Measurements from ENCODE around the gene DPP4.

DPP4 gene

GRCh38 chr2:162014751-162015150 lies 59.3 kb downstream of the DPP4 start:
- no peak for DNase-seq

DNA sequence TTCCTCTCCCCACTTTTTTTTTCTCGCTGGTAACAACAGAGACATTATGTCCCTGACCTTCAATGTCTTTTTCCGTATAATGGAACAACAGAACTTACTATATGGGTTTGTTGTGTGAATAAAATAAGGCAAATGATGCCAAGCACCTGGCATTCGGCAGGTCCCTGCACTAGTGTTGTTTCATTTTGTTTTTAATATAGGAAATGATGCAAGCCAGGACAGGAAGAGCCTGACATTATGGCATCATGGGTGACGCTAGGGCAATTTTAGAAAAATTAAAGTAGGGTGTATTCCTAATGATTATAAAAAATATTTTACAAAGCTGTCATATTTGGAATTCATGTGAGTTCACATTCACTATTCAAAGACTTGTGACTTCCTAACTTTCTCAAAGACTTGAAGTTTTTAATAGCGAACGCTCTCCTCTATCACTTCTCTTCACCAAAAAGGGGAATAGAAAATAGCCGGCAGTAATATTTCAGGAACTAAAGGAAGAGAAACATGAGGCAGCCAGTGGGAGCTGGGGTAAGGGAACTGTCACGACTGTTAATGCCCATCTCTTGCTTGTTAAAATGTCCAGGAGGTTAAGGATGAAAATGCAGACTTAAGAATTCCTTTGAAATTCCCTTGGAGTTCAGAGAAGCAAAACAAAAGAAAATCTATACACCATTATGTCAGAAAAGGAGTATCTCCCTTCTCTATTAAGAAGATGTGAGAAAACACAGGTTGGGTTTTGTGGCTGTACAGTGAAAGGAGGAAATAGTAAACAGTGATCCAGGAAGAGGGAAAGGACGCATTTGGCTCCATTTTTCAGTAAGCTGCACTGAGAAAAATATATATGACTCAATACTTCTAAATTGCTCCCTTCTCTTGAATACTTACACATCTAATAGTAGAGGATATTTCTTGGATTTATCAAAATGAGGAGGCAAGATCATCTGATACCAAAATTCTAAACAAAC lies 60.2 kb downstream of the DPP4 start:
- no peak for DNase-seq

DNA sequence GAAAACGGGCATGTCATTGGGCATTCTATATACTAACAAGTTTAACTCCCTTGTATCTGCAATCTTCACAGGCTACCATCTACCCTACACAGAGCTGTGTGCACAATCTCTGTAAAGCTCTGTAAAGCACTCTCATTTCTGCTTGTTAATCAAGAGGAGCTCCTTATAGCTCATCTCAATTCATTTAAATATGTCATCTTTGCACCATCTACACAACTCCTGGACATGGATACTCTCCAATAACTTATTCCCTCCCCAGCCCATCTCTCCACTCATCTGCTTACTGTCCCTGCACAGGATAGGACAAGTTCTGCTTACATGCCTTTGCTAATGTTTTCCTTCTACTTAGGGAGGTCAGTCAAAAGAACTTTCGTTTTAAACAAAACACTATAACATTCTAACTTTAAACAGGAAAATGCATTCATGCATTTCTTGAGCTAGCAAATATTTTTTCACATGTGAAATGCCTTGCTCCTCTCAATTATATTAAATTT lies 61.4 kb downstream of the DPP4 start:
- no peak for DNase-seq

DNA sequence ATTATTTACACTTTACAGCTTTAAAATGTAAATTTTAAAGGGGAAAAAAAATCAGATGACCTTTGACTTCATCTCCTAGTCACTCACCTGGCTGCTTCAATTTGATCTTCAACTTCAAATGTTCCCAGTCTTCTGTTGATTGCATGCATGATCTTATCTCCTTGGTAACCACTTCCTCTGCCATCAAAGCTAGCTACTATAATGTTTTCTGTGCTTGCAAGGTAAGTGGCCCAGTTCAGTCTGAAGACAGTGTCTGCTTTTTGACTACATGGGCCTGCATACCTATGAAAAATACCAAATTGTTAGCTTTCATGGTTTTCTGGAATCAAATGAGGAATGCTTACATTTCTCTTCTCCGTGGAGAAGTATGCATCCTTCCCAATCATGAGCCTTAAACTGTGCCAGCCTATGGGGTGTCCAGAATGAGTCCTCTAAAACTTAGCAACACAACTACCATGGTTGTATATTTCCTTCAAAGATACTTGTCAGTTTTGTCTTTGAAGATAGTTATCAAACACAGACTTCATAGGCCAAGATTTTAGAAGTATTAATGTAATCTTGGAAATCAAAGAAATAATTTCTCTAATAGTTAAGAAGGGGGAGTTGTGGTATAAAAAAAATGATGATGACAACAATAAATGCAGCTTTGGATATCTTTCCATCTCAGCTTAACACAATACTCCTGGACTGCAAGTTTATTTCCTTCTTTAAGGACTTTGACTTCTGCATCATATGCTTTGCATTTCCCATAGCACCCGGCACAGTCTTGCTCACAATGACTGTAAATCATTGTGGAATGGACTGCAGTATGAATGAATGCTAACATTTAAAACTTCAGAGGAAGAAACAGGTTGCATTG lies 62.1 kb downstream of the DPP4 start:
- DNase-seq, result no peak

- DNase-seq, result no peak
These were observed 64.5 kb downstream of the DPP4 start for GRCh38 chr2:162009543-162009942.

DNA sequence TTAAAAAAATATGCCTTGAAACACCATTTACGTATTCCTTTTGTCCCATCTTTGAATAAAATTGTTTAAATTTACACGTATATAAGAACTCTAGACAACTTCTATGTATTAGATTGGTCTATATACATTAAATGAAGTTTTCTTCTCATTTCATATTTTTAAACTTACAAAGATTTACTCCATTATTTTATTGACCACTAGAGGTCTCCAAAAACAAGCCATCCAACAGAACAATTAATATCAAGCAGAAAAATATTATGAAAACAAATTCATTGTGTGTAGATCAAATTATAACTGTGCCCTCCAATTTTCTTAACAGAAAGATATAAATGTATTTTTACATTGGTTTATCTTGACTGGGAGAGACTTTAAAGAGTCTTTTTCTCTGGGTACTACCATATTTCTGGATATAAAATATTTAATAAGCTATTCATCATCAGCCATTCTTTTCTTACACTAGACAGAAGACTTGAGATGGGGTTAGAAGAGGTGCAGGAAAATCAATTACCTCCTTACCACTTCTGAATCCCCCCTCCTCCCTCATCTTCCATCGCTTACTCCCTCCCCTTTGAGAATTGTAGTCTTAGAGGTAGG lies 66.5 kb downstream of the DPP4 start:
- DNase-seq, result no peak

GRCh38 chr2:162006337-162006736 lies 67.7 kb downstream of the DPP4 start:
- DNase-seq, result no peak

- no peak for DNase-seq
These were observed 70.0 kb downstream of the DPP4 start for GRCh38 chr2:162004031-162004430.

GRCh38 chr2:162002623-162003235 lies 71.3 kb downstream of the DPP4 start:
- DNase-seq, result no peak

- DNase-seq, result no peak
These were observed 73.6 kb downstream of the DPP4 start for GRCh38 chr2:162000431-162000830.

- no peak for DNase-seq
These were observed 74.7 kb downstream of the DPP4 start for GRCh38 chr2:161999321-161999720.

GRCh38 chr2:161998857-161999256 lies 75.2 kb downstream of the DPP4 start:
- DNase-seq, result no peak

DNA sequence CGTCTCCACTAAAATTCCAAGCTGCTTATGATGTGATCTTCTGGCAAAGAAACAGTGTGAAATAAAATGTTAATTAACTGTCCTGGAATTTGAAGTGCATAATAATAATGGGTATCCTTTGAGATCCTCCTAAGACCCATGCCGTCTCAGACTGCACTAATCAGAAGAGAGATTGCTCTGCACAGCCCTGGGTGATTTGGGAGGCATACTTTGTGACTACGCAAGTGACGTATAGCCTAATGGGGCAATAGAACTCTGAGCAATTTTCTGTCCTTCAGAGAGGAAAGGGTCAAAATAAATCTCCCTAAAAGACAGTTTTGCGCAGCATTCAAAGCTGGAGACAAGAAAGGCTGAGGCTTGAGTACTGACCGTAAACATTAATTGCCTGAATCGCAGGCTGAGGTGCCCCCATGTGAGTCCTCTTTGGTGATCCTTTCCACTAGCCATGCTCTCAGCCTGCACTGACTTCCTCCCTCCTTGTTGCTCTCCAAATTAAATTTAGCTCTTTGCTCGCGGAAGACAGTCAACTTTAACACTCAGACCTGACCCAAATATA lies 76.0 kb downstream of the DPP4 start:
- no peak for DNase-seq

DNA sequence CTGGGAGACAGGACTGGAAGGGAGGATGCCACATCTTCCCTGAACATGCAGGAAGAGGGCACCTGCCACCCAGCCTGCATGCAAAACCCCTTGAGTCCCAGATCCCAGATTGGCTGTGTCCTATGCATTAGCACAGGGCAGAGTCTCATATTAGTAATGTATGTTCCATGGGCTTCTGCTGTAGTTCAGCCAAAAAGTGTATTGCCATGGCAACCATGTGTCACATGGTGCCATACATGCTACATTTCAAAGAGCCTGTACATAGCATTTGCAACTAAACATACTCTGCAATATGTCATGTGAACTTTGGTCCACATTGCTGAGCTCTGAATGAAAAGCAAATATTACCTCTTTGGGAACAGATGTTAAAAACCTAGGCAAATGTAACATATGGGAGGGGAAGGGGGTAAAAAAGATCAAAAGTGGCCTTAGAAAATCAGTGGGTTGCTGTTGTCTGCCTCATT lies 78.4 kb downstream of the DPP4 start:
- DNase-seq, result no peak

DNA sequence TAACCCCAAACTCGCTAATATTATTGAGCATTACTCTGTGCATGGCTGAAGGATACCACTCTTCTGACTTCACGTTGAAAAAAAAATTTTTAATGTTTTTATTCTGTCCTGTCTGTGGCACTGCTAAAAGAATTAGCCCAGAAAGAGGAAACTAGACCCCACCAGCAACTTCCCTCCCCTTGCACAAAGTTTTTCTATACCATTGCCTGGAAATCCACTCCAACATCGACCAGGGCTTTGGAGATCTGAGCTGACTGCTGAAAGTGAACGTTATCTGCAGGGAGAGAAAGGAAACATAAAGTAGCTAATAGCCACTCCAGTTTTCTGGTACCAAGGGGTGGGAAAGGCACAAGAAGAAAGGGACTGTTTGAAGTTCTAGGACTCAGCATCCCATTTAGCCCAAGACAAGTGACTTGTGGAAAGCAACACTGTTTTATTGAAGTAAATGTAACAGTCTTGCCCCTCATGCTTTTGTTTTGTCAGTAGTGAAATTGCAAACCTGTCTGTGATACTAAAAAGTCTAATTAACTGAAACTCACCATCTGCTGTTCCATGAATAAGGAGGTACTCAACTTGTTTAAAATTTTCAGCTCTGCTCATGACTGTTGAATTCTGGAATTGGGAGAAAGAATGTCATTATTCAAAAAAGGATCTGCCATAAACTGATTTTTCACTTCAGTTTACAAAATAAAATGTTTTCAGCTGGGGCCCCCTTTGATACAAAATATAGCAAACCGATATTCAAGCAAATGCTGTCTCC lies 79.1 kb downstream of the DPP4 start:
- no peak for DNase-seq

DNA sequence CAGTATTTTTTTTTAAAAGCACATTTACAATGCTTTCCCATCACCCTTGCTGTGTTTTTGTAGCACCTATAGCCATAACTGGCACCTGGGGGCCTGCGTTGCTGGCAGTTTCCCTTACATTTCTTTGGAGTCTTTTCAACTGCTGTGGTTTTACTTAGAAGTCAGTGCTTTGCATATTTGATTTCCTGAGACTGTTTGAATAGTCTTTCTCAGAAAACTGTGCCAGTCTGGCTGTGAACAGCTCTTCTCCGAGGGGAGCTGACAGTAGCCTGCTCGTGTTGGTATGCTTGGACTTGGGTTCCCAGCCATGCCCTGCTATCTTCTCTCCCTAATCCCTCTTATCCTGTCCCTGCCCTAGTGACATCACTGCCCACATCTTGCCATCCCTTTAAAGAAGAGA lies 81.5 kb downstream of the DPP4 start:
- peak; percentile 78 for DNase-seq

DNA sequence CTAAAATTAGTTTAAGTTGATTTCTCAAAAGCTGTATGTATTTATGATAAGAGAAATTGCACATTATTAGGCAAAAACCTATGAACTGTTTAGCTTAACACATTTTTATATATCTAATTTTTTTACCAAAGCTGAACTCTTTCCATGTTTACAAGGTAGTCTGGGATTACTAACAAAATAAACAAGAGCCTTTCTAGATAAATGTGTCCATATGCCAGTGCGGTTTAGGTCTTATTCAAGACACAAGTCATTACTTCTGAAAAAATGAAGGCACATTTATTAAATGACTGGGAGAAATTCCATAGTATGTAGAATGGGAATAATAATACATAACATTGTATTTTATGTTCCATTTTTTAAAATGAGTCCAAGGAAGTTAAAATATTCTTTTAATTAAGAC lies 82.0 kb downstream of the DPP4 start:
- no peak for DNase-seq

- no peak for DNase-seq
These were observed 83.3 kb downstream of the DPP4 start for GRCh38 chr2:161990741-161991140.

DNA sequence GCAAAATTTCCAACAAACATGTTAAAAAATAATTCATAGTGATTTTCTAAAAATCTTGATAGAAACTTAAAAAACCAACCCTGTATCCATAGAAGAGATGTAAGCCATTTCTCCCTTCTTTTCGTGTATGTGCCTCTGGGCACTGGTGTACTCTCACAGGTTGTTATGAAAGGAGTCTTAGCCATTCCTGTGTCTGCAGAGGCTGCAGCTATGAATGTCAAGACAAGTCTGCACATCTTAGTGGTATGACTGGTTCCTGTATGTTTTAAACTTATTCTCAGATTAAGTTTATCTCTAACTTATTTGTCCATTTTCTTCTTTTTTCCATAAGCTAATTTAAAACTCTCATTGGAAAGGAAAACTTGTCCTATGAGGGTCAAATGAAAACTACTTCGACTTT lies 84.0 kb downstream of the DPP4 start:
- no peak for DNase-seq

DNA sequence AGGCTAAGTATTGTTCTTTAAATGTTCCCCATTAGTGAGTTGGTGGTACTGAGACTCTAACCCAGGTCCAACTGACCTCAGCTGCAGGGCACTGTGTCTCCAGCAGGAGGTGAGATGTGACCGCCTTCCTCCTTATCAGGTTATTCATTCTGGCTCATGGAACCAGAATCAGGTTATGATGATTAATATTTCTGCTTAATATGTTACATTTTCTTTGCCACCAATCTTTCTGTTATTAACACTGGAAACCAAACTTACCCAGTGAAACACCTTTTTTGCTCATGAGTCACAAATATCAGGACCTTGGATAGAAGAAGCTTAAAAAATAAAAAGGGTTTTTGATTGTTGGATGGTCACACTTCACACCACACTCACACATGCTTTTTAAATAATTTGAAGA lies 85.4 kb downstream of the DPP4 start:
- no peak for DNase-seq

- DNase-seq, result no peak
These were observed 86.7 kb downstream of the DPP4 start for GRCh38 chr2:161987311-161987710.

- DNase-seq, result no peak
These were observed 90.1 kb downstream of the DPP4 start for GRCh38 chr2:161983866-161984265.
